K562 (cell line): ENCODE data around the gene NEK4. TPM values are rescaled to one million over a fixed set of nuclear protein-coding genes. Genes with fewer than 3 reads are reported as not detected.

Experiments used
- ESRRA ChIP-seq: fragments of 450-650 bp; IDR thresholded peaks from 2 replicates; pipeline ENCODE4 v1.6.1; 2014; ENCODE audit warnings: low read depth, mild to moderate bottlenecking, moderate library complexity, borderline replicate concordance
- JUND ChIP-seq, 2 experiments: IDR thresholded peaks; 2 replicates in 1 of 2; 3 replicates in 1 of 2; pipeline ENCODE4 v1.6.1; 2011; ENCODE audit warnings: borderline replicate concordance in 2 of 2, low read depth in 2 of 2, low read length in 2 of 2, improper control_type of control experiment in 1 of 2, missing biosample characterization in 1 of 2, missing genetic modification characterization in 1 of 2, missing genetic modification reagents in 1 of 2
- MYC ChIP-seq, 2 experiments: fragments of 250-450 bp in 1 of 2; sonication (Bioruptor Pico) in 1 of 2; IDR thresholded peaks; 2 replicates each; pipeline versions ENCODE4 v1.5.1 to v1.6.1; 2012 to 2021; ENCODE audit warnings: low read depth in 2 of 2, borderline replicate concordance in 1 of 2, improper control_type of control experiment in 1 of 2, low read length in 1 of 2, mild to moderate bottlenecking in 1 of 2, moderate library complexity in 1 of 2
- NCOA6 ChIP-seq: fragments of 450-650 bp; IDR thresholded peaks from 2 replicates; pipeline ENCODE4 v1.6.1; 2017; ENCODE audit warnings: mild to moderate bottlenecking
- NFE2L1 ChIP-seq: fragments of 450-650 bp; IDR thresholded peaks from 2 replicates; pipeline ENCODE4 v1.6.1; 2016; ENCODE audit warnings: missing genetic modification characterization, low read depth, mild to moderate bottlenecking, missing compliant biosample characterization, moderate library complexity, borderline replicate concordance
- NFXL1 ChIP-seq: fragments of 450-650 bp; formaldehyde crosslinking; IDR thresholded peaks from 2 replicates; pipeline ENCODE4 v1.4.0; 2021; ENCODE audit warnings: mild to moderate bottlenecking
- STAG1 ChIP-seq: sonication (generic); formaldehyde crosslinking; IDR thresholded peaks from 2 replicates; pipeline ENCODE4 v1.5.0; 2020; ENCODE audit warnings: missing genetic modification reagents, borderline replicate concordance
- ZKSCAN3 ChIP-seq: fragments of 250-450 bp; sonication (Bioruptor Pico); IDR thresholded peaks from 2 replicates; pipeline ENCODE4 v1.4.0; 2020
- ZNF197 ChIP-seq: fragments of 200-800 bp; sonication (Bioruptor generic); IDR thresholded peaks from 2 replicates; pipeline ENCODE4 v1.6.1; 2016; ENCODE audit warnings: low read depth, missing genetic modification characterization, missing compliant biosample characterization
- ZNF384 ChIP-seq: IDR thresholded peaks from 2 replicates; pipeline ENCODE4 v1.6.1; 2012; ENCODE audit warnings: low read depth, low read length, improper control_type of control experiment
- ZNF639 ChIP-seq, 2 experiments: fragments of 200-800 bp in 1 of 2; sonication (Bioruptor generic) in 1 of 2; sonication (generic) in 1 of 2; formaldehyde crosslinking in 1 of 2; IDR thresholded peaks in 1 of 2; conservative IDR thresholded peaks in 1 of 2; 2 replicates each; pipeline versions ENCODE4 v1.5.0 to v1.6.1; 2016 to 2020; ENCODE audit warnings: missing compliant biosample characterization in 1 of 2, missing genetic modification characterization in 1 of 2, missing genetic modification reagents in 1 of 2
- polyA plus RNA-seq, 8 experiments: library from polyadenylated mRNA; depleted of rRNA in 4 of 8; stranded (reverse) in 5 of 8; unstranded in 3 of 8; fragments of >200 nt; fragmentation: Nextera tagmentation in 2 of 8; fragmentation: Illumina TruSeq in 1 of 8; extraction: Ambion mirVana in 2 of 8; extraction: Trizol in 1 of 8; gene quantifications; 2 replicates each; pipeline versions ENCODE4 v1.2.1 to v1.2.3, GENCODE V29; 2011 to 2014; ENCODE audit warnings: inconsistent platforms in 1 of 8, missing spikeins in 1 of 8
- total RNA-seq, 7 experiments: library from RNA; depleted of rRNA in 6 of 7; stranded (reverse); fragments of >200 nt in 6 of 7; fragmentation: Illumina TruSeq in 2 of 7; extraction: Trizol in 2 of 7; gene quantifications; 2 replicates each; pipeline versions ENCODE4 v1.2.1 to v1.2.3, GENCODE V29; 2011 to 2021; ENCODE audit warnings: low replicate concordance in 1 of 7
- TF ChIP-seq, protein P1 (sequence below), 3 experiments: IDR thresholded peaks in 2 of 3; conservative IDR thresholded peaks in 1 of 3; 2 replicates each; pipeline ENCODE4 v1.5.1; 2011 to 2012; ENCODE audit warnings: low read length in 3 of 3, mild to moderate bottlenecking in 3 of 3, control low read depth in 2 of 3, improper control_type of control experiment in 1 of 3, inconsistent platforms in 1 of 3, low read depth in 1 of 3, mixed read lengths in 1 of 3, moderate library complexity in 1 of 3; ENCODE audit not compliant: insufficient read depth in 2 of 3
- TF ChIP-seq, protein P2 (sequence below): sonication (generic); formaldehyde crosslinking; IDR thresholded peaks from 2 replicates; pipeline ENCODE4 v1.8.1; 2023; ENCODE audit warnings: mild to moderate bottlenecking, missing genetic modification reagents
- TF ChIP-seq, protein P3 (sequence below): fragments of 200-800 bp; sonication (Bioruptor generic); IDR thresholded peaks from 2 replicates; pipeline ENCODE4 v1.6.1; 2016; ENCODE audit warnings: missing genetic modification characterization, missing compliant biosample characterization

Gene NEK4
- total and polyA plus RNA-seq, 9 of the 15 experiments (the other 6 are each of a cell fraction or from before 2014, with no cell fraction given): 5.8 to 23.1 (median 16.6) TPM

DNA sequence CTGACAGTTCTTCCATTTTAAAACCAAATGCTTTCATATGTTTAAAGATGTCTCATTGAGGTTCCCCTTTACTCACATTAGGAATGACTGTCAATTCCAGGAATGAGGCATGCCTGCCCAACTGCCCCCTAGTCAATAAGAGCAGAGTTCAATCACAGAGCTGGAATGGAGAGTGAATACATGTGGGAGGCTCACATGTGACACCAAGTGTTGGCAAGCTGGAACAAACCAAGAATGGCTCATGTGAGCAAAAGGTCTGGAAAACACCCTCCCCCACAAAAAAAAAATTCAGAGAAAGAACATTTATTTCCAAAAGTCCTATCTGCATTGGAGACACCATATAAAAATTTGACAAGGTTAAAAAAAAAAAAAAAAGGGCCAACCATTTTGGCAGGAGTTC is 88.7 kb downstream of the NEK4 start (continued):
- TF ChIP-seq, protein P1, sequence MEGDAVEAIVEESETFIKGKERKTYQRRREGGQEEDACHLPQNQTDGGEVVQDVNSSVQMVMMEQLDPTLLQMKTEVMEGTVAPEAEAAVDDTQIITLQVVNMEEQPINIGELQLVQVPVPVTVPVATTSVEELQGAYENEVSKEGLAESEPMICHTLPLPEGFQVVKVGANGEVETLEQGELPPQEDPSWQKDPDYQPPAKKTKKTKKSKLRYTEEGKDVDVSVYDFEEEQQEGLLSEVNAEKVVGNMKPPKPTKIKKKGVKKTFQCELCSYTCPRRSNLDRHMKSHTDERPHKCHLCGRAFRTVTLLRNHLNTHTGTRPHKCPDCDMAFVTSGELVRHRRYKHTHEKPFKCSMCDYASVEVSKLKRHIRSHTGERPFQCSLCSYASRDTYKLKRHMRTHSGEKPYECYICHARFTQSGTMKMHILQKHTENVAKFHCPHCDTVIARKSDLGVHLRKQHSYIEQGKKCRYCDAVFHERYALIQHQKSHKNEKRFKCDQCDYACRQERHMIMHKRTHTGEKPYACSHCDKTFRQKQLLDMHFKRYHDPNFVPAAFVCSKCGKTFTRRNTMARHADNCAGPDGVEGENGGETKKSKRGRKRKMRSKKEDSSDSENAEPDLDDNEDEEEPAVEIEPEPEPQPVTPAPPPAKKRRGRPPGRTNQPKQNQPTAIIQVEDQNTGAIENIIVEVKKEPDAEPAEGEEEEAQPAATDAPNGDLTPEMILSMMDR (IDR thresholded peaks at IDR 0.05 in 2 of 3, conservative IDR thresholded peaks at IDR 0.05 in 1 of 3; ENCODE audit: insufficient read depth in 2 of 3, low read depth in 1 of 3, low read length in 3 of 3): peak; percentile 38 to 52 (median 44); a peak in 4 of 6 replicates
- TF ChIP-seq, protein P2, sequence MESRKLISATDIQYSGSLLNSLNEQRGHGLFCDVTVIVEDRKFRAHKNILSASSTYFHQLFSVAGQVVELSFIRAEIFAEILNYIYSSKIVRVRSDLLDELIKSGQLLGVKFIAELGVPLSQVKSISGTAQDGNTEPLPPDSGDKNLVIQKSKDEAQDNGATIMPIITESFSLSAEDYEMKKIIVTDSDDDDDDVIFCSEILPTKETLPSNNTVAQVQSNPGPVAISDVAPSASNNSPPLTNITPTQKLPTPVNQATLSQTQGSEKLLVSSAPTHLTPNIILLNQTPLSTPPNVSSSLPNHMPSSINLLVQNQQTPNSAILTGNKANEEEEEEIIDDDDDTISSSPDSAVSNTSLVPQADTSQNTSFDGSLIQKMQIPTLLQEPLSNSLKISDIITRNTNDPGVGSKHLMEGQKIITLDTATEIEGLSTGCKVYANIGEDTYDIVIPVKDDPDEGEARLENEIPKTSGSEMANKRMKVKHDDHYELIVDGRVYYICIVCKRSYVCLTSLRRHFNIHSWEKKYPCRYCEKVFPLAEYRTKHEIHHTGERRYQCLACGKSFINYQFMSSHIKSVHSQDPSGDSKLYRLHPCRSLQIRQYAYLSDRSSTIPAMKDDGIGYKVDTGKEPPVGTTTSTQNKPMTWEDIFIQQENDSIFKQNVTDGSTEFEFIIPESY (CRISPR knock-in tag): no peak
- no peak for TF ChIP-seq ZNF197 (CRISPR knock-in tag)
- no peak for TF ChIP-seq ESRRA
- TF ChIP-seq, protein P3, sequence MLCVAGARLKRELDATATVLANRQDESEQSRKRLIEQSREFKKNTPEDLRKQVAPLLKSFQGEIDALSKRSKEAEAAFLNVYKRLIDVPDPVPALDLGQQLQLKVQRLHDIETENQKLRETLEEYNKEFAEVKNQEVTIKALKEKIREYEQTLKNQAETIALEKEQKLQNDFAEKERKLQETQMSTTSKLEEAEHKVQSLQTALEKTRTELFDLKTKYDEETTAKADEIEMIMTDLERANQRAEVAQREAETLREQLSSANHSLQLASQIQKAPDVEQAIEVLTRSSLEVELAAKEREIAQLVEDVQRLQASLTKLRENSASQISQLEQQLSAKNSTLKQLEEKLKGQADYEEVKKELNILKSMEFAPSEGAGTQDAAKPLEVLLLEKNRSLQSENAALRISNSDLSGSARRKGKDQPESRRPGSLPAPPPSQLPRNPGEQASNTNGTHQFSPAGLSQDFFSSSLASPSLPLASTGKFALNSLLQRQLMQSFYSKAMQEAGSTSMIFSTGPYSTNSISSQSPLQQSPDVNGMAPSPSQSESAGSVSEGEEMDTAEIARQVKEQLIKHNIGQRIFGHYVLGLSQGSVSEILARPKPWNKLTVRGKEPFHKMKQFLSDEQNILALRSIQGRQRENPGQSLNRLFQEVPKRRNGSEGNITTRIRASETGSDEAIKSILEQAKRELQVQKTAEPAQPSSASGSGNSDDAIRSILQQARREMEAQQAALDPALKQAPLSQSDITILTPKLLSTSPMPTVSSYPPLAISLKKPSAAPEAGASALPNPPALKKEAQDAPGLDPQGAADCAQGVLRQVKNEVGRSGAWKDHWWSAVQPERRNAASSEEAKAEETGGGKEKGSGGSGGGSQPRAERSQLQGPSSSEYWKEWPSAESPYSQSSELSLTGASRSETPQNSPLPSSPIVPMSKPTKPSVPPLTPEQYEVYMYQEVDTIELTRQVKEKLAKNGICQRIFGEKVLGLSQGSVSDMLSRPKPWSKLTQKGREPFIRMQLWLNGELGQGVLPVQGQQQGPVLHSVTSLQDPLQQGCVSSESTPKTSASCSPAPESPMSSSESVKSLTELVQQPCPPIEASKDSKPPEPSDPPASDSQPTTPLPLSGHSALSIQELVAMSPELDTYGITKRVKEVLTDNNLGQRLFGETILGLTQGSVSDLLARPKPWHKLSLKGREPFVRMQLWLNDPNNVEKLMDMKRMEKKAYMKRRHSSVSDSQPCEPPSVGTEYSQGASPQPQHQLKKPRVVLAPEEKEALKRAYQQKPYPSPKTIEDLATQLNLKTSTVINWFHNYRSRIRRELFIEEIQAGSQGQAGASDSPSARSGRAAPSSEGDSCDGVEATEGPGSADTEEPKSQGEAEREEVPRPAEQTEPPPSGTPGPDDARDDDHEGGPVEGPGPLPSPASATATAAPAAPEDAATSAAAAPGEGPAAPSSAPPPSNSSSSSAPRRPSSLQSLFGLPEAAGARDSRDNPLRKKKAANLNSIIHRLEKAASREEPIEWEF: no peak
- TF ChIP-seq ZNF639 (CRISPR knock-in tag; conservative IDR thresholded peaks at IDR 0.05 in 1 of 2, IDR thresholded peaks at IDR 0.05 in 1 of 2): 0 out of 4 replicates have a peak, but pooled peaks of 1 of the 2 experiments have one; percentile 33
- no peak for TF ChIP-seq STAG1 (CRISPR knock-in tag)
- peak; percentile 47; the same call in 1 of the 2 replicates for TF ChIP-seq ZNF384
- TF ChIP-seq ZKSCAN3 (CRISPR knock-in tag): no peak
- peak; percentile 54 for TF ChIP-seq MYC (IDR thresholded peaks at IDR 0.05; ENCODE audit: low read depth, low read length)
- TF ChIP-seq MYC (CRISPR knock-in tag; IDR thresholded peaks at IDR 0.05; ENCODE audit: borderline replicate concordance, low read depth): no peak
- TF ChIP-seq NFE2L1 (tag): no peak
- TF ChIP-seq NCOA6: no peak
- peak; percentile 37; the same call in 1 of the 2 replicates for TF ChIP-seq JUND (IDR thresholded peaks at IDR 0.05; ENCODE audit: borderline replicate concordance, low read depth, low read length)
- no peak; the same call in 2 of the 3 replicates for TF ChIP-seq JUND (tag; IDR thresholded peaks at IDR 0.05; ENCODE audit: borderline replicate concordance, low read depth, low read length)
- no peak for TF ChIP-seq NFXL1 (CRISPR knock-in tag)
